HG02981 (cell line): ENCODE results near the gene KANSL1.
"Not testable (repeated sequence)": the region's sequence is repeated elsewhere in the genome, so short reads cannot be mapped to it uniquely, and the experiment has no call there.

Experiments
- ATAC-seq: cut with Tn5 transposase; IDR thresholded peaks from one replicate; pipeline ENCODE4 v1.9.1; 2021; ENCODE audit warnings: mild to moderate bottlenecking, moderate library complexity; ENCODE audit not compliant: unreplicated experiment

KANSL1 gene

GRCh38 chr17:46193151-46193625 lies at the start of gene KANSL1:
TSS of gene KANSL1 (minus strand) at chr17:46193429. CDS start at chr17:46172143, 21,286 bp downstream.
- ATAC-seq = peak; percentile 55

GRCh38 chr17:46231359-46231758 lies 38.1 kb upstream of the KANSL1 start:
- not testable (repeated sequence) for ATAC-seq

GRCh38 chr17:46225274-46225794 lies 32.1 kb upstream of the KANSL1 start:
- peak; percentile 99 for ATAC-seq

- ATAC-seq = peak; percentile 29
These were observed 31.6 kb upstream of the KANSL1 start for GRCh38 chr17:46224864-46225263.

- ATAC-seq = not testable (repeated sequence)
These were observed 29.8 kb upstream of the KANSL1 start for GRCh38 chr17:46223041-46223440.

- ATAC-seq = no peak
These were observed 23.5 kb upstream of the KANSL1 start for GRCh38 chr17:46216682-46217081.

- no peak for ATAC-seq
These were observed 19.6 kb upstream of the KANSL1 start for GRCh38 chr17:46212634-46213435.

GRCh38 chr17:46208997-46209396 lies 15.8 kb upstream of the KANSL1 start:
- no peak for ATAC-seq

- ATAC-seq = no peak
These were observed 12.7 kb upstream of the KANSL1 start for GRCh38 chr17:46205975-46206374.

- no peak for ATAC-seq
These were observed 9.2 kb upstream of the KANSL1 start for GRCh38 chr17:46202424-46202823.

- no peak for ATAC-seq
These were observed 8.3 kb upstream of the KANSL1 start for GRCh38 chr17:46201491-46201890.

GRCh38 chr17:46200197-46200596 lies 7.0 kb upstream of the KANSL1 start:
- ATAC-seq = no peak

GRCh38 chr17:46199379-46199778 lies 6.2 kb upstream of the KANSL1 start:
- ATAC-seq = no peak

- no peak for ATAC-seq
These were observed 5.0 kb upstream of the KANSL1 start for GRCh38 chr17:46198233-46198632.

- no peak for ATAC-seq
These were observed 4.3 kb upstream of the KANSL1 start for GRCh38 chr17:46197530-46197929.

GRCh38 chr17:46195939-46196716 lies 2.9 kb upstream of the KANSL1 start:
- ATAC-seq = no peak

GRCh38 chr17:46195217-46195855 lies 2.1 kb upstream of the KANSL1 start:
- ATAC-seq = no peak

GRCh38 chr17:46194393-46195216 lies 1.4 kb upstream of the KANSL1 start:
- ATAC-seq = no peak

GRCh38 chr17:46193626-46194392 lies 580 bp upstream of the KANSL1 start:
- peak; percentile 49 for ATAC-seq
